Thymus (tissue), 11 donors: ENCODE measurements around the gene TEX55. TPM values are rescaled to one million over a fixed set of nuclear protein-coding genes. Genes with fewer than 3 reads are reported as not detected.
"Not testable (repeated sequence)": the region's sequence is repeated elsewhere in the genome, so short reads cannot be mapped to it uniquely, and the experiment has no call there.

ENCODE experiments used
- DNase-seq, 9 donors: peaks; one replicate each; pipeline ENCODE4 v3.0.0-alpha.2; 2013; ENCODE audit warnings: low spot score in 9 of 9, low read depth in 6 of 9, missing footprints in 1 of 9
- H3K27ac ChIP-seq, 2 donors: one replicate each; pipeline ENCODE4 v1.5.1; 2013; ENCODE audit warnings: control low read depth in 1 of 2, low read depth in 1 of 2, low read length in 1 of 2, mild to moderate bottlenecking in 1 of 2, moderate library complexity in 1 of 2
- H3K27me3 ChIP-seq, 2 donors: one replicate each; pipeline ENCODE4 v1.5.1; 2013; ENCODE audit warnings: low read length in 1 of 2; ENCODE audit not compliant: control insufficient read depth in 2 of 2, insufficient read depth in 1 of 2
- H3K36me3 ChIP-seq, 2 donors: one replicate each; pipeline ENCODE4 v1.5.1; 2013; ENCODE audit warnings: low read length in 1 of 2, mild to moderate bottlenecking in 1 of 2, moderate library complexity in 1 of 2; ENCODE audit not compliant: control insufficient read depth in 2 of 2, insufficient read depth in 2 of 2
- H3K4me1 ChIP-seq, 2 donors: one replicate each; pipeline ENCODE4 v1.5.1; 2013; ENCODE audit warnings: low read length in 2 of 2; ENCODE audit not compliant: control insufficient read depth in 2 of 2, insufficient read depth in 2 of 2
- H3K4me3 ChIP-seq, 2 donors: one replicate each; pipeline ENCODE4 v1.5.1; 2013; ENCODE audit warnings: low read length in 2 of 2, control low read depth in 1 of 2, mild to moderate bottlenecking in 1 of 2
- H3K9me3 ChIP-seq, 2 donors: one replicate each; pipeline ENCODE4 v1.5.1; 2013; ENCODE audit warnings: low read length in 1 of 2, mild to moderate bottlenecking in 1 of 2; ENCODE audit not compliant: control insufficient read depth in 2 of 2, insufficient read depth in 1 of 2
- WGBS: extraction: QIAGEN DNeasy Blood & Tissue Kit; methylation state at CpG from one replicate; pipeline ENCODE4 v1.1.7; 2013; 5-methylcytosine and 5-hydroxymethylcytosine counted together
- polyA plus RNA-seq: library from polyadenylated mRNA; stranded (reverse); fragments of 200-250 nt; gene quantifications from one replicate; pipeline ENCODE4 v1.2.3, GENCODE V29; 2013
- total RNA-seq: library from RNA; stranded (reverse); fragments of 120-200 nt; gene quantifications from one replicate; pipeline ENCODE4 v1.2.4, GENCODE V29; 2013
- donor health status: healthy.

TEX55 gene
- total and polyA plus RNA-seq, 2 donors = not detected

DNA sequence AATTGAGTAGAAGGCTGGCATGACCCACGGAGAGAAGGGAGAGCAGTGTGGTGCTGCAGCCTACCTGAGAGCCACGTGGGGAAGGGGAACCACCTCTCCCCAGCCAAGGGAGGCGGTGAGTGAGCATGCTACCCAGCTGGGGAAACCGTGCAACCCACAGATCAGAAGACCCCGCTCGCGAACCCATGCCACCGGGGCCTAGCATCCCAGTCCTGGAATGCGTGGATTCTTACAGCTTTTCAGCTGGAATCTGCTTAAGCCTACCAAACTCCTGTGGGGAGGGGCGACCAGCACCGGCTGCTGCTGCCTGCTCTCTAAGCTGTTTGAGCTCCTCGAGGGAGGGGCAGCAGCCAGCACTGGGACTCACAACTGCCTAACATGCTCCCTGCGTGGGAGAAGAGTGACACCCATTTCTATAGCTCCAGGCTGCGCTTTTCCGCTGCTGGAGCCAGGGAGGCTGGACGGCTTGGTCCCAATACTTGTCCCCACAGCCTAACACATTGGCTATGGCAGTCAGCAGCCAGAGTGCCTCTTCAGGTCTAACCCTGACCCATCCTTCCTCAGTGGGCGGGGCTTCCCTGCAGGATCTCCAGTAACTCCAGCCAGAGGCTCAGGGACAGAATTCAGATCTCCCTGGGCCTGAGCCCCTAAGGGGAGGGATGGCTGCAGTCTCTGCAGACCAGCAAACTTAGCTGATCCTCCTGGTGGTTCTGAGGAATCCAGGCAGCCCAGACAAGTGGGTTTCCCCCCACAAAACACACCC lies 20.0 kb upstream of the TEX55 start:
- DNase-seq = no peak
- WGBS = 84% methylated on average over 17 of the region's 17 CpGs
- Histone ChIP-seq H3K36me3 (no peaks in the 10 kb centered on the region), H3K9me3 (no peaks in the 10 kb centered on the region), H3K4me3 (no peak overlapping the region), H3K27me3 (no peaks in the 10 kb centered on the region), H3K4me1 (no peaks in the 10 kb centered on the region), H3K27ac (no peak overlapping the region)

DNA sequence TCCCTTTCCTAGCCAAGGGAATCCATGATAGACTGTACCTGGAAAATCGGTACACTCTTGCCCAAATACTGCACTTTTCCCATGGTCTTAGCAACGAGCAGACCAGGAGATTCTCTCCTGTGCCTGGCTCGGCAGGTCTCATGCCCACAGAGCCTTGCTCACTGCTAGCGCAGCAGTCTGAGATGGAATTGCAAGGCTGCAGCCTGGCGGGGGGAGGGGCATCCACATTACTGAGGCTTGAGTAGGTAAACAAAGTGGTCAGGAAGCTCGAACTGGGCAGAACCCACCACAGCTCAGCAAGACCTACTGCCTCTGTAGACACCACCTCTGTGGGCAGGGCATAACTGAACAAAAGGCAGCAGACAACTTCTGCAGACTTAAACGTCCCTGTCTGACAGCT lies 15.7 kb upstream of the TEX55 start:
- H3K36me3 ChIP-seq, H3K27ac ChIP-seq, DNase-seq, H3K27me3 ChIP-seq, H3K4me1 ChIP-seq, H3K9me3 ChIP-seq, H3K4me3 ChIP-seq: not testable (repeated sequence)
- 60% methylated on average over 7 of the region's 7 CpGs for WGBS

GRCh38 chr3:119132291-119132690 lies 13.7 kb upstream of the TEX55 start:
- H3K9me3 ChIP-seq = not testable (repeated sequence)
- WGBS = 98% methylated on average over 4 of the region's 4 CpGs

GRCh38 chr3:119139360-119139759 lies 6.6 kb upstream of the TEX55 start:
- not testable (repeated sequence) for H3K27ac ChIP-seq, H3K4me1 ChIP-seq, H3K27me3 ChIP-seq, H3K36me3 ChIP-seq, H3K4me3 ChIP-seq, H3K9me3 ChIP-seq, DNase-seq
- WGBS = 92% methylated on average over 4 of the region's 4 CpGs

More at GRCh38 chr3:119132291-119132690, 13.7 kb upstream of the TEX55 start:
- H3K36me3 ChIP-seq, H3K27me3 ChIP-seq, DNase-seq, H3K4me1 ChIP-seq, H3K27ac ChIP-seq, H3K4me3 ChIP-seq: not testable (repeated sequence)

- Histone ChIP-seq H3K36me3 (no peaks in the 10 kb centered on the region), H3K4me1 (no peaks in the 10 kb centered on the region), H3K27me3 (no peaks in the 10 kb centered on the region), H3K27ac (no peak overlapping the region), H3K4me3 (no peak overlapping the region), H3K9me3 (no peaks in the 10 kb centered on the region)
- 98% methylated on average over 5 of the region's 5 CpGs for WGBS
- no peak for DNase-seq
Observed at GRCh38 chr3:119140466-119140865, 5.5 kb upstream of the TEX55 start.

DNA sequence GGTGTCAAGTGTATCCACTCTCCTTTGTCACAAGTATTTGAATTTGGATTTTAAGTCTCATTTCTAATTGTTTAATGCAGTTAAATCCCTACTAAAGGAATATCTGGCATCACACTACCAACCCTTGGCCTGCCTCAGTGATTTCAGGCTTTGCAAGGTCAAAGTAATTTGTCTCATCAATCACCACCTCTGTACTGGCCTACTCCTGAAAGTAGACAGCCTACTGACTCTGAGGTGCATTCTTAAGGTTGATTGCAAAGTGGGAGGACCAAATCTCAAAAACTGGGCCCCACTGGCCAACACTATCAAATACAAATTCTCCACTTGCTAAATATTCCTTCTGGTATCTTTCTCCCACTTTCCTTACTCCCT lies 851 bp upstream of the TEX55 start:
- no peak overlapping the region for H3K27ac ChIP-seq
- no peaks in the 10 kb centered on the region for H3K4me1 ChIP-seq
- H3K36me3 ChIP-seq = no peaks in the 10 kb centered on the region
- no peaks in the 10 kb centered on the region for H3K9me3 ChIP-seq
- no peak overlapping the region for H3K4me3 ChIP-seq
- no peak for DNase-seq
- H3K27me3 ChIP-seq = no peaks in the 10 kb centered on the region

DNA sequence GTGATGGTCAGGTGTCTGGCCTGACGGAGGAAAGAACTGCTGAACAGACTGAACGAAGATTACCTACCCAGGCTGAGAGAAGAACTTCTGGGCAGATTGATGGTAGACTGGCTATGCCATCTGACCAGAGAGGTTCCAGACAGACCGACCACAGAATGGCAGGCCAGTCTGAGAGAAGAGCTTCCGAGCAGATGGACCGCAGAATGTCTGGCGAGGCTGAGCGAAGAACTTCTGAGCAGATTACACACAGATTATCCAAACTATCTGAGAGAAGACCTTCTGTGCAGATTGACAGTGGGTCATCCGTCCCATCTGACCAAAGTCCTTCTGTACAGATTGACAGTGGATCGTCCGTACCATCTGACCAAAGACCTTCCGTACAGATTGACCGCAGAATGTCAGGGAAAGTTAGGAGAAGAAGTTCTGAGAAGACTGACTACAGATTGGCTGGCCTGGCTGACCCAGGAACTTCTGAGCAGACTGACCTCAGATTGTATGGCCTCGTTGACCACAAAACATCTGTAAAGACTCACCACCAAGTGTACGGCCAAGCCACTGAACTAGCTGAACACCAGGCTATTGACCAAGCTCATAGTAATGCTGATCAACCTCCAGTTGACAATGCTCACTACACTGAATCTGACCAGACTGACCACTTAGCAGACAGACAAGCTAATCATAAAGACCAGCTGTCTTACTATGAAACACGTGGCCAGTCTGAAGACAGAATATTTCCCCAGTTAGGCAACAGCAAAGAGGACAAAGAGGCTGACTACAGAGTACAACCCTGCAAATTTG lies 812 bp downstream of the TEX55 start:
- Histone ChIP-seq H3K36me3 (no peaks in the 10 kb centered on the region), H3K4me1 (no peaks in the 10 kb centered on the region), H3K27ac (no peak overlapping the region), H3K9me3 (no peaks in the 10 kb centered on the region), H3K4me3 (no peak overlapping the region), H3K27me3 (no peaks in the 10 kb centered on the region)
- WGBS = 93% methylated on average over 15 of the region's 15 CpGs
- DNase-seq = no peak

DNA sequence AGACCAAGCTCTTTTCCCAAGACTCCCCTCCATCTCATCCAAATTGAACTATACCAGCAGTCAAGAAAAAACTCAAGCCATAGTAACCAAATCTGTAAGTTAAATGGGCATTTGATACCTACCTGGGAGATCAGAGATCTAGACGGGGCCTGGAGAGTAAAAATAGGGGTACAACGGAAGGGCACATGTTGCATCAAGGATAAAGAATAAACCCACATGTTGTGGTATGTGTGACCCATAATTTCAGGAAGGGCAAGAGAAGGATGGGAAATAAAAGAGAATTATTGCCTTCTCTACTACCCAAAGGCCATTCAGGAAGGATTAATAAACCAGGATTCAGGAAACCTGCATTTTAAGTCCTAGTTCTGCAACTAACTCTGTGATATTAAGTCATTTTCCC lies 1.5 kb downstream of the TEX55 start:
- Histone ChIP-seq H3K27me3 (no peaks in the 10 kb centered on the region), H3K27ac (no peak overlapping the region), H3K4me3 (no peak overlapping the region), H3K36me3 (no peaks in the 10 kb centered on the region), H3K9me3 (no peaks in the 10 kb centered on the region), H3K4me1 (no peaks in the 10 kb centered on the region)
- 48% methylated on average over 2 of the region's 2 CpGs for WGBS
- no peak for DNase-seq

GRCh38 chr3:119148493-119149180 lies 2.7 kb downstream of the TEX55 start:
- WGBS = 99% methylated on average over 2 of the region's 2 CpGs

More at GRCh38 chr3:119148493-119149180, 2.7 kb downstream of the TEX55 start:
- Histone ChIP-seq H3K27ac (no peak overlapping the region), H3K4me1 (no peaks in the 10 kb centered on the region), H3K36me3 (no peaks in the 10 kb centered on the region), H3K4me3 (no peak overlapping the region), H3K27me3 (no peaks in the 10 kb centered on the region), H3K9me3 (no peaks in the 10 kb centered on the region)
- no peak for DNase-seq
